A172 (cell line): Measurements from ENCODE around the gene KAT6B. TPM values are rescaled to one million over a fixed set of nuclear protein-coding genes. Genes with fewer than 3 reads are reported as not detected.
"Not testable (repeated sequence)": the region's sequence is repeated elsewhere in the genome, so short reads cannot be mapped to it uniquely, and the experiment has no call there.

Experiments
- DNase-seq: peaks from one replicate; pipeline ENCODE4 v3.0.0-alpha.2; 2015; ENCODE audit warnings: low spot score
- total RNA-seq: library from RNA; depleted of rRNA; stranded (reverse); fragments of >200 nt; shearing (Covaris generic); gene quantifications from 2 replicates; pipeline ENCODE4 v1.2.3, GENCODE V29; 2014

KAT6B gene
- total RNA-seq, 1 experiment from 2014 or later, result 8.0 TPM

- no peak for DNase-seq
These were observed 63.2 kb downstream of the KAT6B start for GRCh38 chr10:74889662-74889998.

DNA sequence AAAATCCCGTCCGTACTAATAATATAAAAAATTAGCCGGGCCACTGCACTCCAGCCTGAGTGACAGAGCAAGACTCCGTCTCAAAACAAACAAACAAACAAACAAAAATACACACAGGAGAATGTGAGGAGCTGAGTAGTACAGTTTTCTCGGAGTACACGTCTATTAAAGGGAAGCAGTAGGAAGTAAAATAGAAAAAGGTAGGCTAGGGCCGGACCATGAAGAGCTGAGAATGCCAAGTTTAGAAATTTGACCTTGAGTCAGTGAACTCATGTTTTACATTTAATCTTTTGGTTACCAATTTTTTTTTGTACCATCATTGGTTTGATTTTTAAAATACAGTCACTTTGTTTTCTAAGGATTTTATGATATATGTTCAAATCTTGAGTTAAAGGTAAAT lies 64.1 kb downstream of the KAT6B start:
- no peak for DNase-seq

DNA sequence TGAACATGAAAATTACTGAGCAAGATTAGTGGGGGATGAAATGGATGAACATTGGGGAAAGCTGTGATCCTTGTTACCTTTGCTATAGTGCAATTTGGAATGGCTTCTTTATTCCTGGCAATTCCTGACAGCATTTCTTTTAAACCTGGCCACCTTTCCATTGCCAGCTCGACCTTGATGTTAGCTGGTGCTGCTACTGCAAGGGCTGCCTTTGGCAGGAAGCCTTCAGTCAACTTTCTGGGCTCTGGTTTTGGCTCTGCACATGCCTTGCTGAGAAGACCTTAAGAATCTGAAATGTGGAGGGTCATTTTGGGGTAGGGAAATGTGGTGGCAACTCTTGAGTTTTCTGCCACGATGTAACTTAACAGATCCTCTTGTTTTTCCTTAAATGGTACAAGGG lies 64.7 kb downstream of the KAT6B start:
- DNase-seq, result no peak

DNA sequence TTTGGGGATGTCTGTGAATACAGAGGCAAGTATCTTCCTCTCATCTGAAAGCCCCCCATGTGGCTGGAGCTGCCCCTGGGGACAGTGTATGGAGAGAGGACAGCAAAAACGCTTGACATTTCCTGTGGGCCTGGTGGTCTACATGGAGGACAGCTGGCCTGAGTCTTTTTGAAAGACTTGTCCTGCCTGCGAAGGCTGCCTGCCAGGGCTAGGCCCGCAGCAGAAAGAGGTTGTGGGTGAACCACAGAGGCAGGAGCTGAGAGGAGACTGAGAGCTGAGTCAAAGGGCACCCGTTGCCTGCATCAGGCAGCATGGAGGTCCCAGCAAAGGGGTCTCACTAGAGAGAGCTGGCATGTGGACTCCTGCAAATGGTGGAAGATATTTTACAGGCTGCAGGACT lies 66.4 kb downstream of the KAT6B start:
- no peak for DNase-seq

GRCh38 chr10:74893329-74893728 lies 66.9 kb downstream of the KAT6B start:
- DNase-seq, result not testable (repeated sequence)

DNA sequence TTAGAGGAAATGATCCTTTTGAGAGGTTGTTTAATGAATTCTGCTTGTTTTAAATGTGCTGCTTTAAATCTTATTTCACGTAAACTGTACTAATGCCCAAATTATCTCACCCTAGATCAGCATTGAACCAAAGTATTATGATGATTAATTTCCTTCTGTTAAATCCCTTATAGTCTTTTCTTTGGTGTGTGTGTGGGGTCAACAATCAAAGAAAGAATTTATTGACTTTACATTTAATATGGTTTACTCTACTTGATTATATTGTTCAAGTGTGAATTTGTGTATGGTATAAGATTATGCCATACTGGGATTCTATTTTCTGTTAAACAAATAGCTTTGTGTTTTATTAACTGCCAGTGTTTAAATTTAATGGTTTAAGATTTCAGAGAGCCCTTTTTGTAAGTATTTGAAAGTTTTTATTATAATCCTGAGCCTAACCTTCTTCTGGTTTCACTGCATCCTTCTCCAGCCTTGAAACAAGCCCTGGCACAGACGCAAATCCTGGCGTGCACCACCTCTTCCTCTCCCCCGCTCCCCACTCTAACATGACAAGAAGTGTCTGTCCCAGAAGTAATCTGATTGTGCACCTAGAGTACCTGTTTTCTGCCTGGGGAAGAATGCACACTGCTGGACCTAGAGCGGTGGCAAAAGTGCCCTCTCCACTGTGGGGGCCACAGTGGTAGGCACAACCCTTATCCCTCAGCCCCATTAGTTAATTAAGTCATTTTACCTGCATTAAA lies 70.6 kb downstream of the KAT6B start:
- DNase-seq, result no peak

DNA sequence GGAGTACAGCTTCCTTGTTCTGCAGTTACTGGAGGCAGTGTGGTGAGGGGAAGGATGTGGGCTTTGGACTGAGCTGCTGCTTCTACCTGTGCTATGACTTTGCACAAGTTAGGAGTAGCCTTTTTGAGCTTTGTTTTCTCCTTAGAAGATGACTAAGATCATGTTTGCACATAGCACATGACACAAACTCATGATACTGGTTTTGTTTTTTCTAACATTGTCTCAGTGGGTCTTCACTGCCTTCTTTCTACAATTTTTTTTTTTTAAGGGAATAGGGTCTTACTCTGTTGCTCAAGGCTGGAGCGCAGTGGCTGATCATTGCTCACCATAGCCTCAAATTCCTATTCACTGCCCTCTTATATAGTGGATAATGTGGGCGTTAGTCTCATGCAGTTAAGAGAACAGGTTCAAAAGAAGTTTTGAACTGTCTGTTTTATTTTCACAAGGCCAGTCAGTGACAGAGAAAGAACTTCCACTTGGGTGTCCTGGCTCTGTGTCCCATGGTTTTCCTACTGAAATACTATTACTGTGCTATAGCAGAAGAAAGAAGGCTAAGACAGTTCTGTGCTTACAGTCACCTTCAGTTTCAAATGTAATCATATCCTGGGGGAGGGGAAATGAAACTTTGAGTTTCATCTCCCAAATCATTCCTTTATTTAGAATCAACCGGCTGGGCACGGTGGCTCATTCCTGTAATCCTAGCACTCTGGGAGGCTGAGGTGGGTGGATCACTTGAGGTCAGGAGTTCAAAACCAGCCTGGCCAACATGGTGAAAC lies 72.0 kb downstream of the KAT6B start:
- peak; percentile 8 for DNase-seq

- DNase-seq, result no peak
These were observed 73.9 kb downstream of the KAT6B start for GRCh38 chr10:74900297-74900696.

DNA sequence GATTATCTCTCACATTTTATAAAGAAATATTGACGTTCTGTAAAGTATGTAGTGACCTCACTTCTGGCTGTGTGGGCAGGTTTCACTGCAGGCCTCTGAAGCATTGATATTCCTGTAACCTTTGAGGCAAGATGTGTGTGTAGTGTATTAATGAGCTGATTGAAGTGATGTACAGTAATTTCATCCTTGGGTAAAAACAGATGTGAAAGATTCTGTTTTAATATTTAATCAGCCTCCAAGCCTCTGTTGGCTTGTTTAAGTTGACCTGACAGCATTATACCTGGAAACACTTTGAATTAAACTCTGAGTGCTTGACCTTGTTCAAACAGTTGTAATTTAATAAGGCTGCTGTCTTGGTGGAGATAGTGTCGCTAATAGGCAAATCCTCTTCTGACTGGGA lies 74.9 kb downstream of the KAT6B start:
- no peak for DNase-seq

DNA sequence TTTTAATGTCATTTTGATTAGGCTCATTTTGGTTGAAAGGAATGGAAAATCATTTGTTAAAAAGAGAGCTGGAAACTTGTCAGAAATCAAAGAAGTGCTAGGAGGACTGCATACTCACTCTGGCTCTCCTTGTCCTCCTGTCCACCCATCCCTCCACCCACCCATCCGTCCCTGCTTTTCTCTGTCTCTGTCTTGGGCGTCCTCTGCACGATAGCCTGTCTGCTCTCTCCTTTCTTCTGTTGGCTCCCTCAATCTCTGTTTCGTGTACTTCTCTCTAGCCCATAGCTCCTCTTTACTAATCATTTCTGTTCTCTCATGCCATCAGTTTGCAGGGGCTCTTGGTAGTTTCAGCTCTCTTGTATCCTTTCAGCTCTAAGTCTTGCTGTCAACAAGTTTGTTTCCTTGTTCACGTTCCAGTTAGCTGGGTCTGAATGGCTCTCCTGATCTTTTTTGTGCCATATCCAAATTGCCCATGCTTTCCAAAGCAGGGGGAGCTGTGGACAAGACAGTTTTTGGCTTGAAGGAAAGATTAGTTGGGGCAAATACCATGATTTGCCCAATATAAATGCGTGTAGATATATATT lies 75.6 kb downstream of the KAT6B start:
- DNase-seq, result no peak

DNA sequence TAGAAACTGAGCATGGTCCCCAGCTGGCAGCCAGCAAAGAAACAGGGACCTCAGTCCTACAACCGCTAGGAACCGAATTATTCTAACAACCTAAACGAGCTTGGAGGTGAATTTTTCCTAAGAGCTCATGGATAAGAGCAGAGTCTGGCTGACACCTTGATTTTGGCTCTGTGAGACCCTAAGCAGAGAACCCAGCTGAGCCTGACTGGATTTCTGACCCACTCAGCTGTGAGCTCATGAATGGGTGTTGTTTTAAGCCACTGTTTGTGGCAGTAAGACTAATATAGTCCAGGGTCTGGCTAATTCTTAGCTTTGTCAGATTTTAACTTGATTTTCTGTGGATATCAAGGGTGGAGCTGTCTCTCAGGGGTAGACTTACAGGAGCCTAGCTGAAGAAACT lies 77.1 kb downstream of the KAT6B start:
- no peak for DNase-seq

DNA sequence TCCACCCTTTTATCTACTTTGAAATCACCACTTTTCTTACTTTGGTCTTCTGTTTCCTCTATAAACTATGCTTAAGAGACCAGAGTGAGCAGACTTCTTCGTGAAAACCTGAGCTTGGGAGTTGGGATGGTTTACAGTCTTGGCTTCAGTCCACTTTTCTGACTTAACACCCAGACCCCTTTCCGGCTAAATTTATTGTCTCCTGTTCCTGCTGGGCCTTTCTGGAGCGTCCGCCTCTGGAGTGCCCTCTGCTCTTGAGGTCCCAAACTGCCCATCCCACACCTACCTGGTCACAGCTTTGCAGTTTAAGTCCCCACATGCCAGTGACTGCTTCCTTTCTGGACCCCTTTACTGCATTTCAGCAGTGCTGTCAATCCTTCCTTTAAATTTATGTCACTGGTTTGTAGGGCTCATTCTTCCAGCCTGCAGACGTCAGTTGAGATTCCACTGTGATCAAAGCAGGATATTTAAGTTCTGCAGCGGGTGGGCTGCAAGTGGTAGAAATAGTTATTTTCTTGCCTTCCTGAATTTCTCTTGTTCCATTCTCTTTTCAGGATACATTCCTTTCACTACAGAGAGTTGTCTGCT lies 80.3 kb downstream of the KAT6B start:
- DNase-seq, result no peak

GRCh38 chr10:74909670-74910069 lies 83.3 kb downstream of the KAT6B start:
- peak; percentile 28 for DNase-seq

DNA sequence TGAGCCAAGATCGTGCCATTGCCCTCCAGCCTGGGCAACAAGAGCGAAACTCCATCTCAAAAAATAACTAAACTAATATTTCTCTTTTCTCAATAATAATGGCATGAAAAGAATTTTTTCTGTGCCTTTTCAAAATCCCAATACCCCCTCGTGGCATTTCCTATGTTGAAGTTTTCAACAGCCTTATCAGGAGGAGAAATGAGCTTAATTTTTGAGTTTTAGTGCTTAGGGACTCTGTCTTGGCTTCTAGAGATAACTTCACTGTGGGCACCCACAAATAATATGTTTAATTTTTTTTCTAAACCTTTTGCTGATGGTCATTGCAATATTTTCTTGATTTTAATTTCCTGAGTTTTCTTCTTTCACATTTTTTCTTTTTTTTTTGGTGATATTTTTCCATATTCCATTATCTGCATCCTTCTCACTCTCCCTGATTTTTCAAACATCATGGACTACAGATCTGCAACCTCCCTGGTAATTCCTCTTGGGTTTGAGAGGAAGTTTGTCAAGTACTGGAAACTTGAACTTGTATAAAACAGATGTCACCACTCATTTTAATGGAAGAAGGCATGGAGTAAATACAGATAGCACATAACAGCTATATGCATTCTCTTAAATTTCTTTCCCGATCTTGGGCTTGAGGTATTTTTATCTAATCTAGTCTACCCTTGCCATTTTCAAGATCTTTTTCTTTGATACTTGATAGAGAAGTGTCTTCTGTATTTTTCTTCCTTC lies 84.0 kb downstream of the KAT6B start:
- no peak for DNase-seq

DNA sequence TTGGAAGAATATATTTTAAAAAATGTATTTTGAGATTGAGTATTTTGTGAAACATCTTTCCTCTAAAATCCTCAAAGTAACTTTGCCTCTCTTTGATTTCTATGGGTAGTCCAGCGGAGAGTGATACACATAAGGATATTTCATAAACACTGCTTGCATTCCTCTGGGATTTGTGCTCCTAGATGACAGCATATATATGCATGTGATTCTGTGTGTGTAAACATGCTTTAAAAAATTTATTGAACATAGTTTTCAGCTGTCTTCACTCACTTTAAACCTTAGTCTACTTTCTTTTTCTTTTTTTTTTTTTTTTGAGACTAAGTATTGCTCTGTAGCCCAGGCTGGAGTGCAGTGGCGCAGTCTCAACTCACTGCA lies 84.6 kb downstream of the KAT6B start:
- DNase-seq, result no peak

DNA sequence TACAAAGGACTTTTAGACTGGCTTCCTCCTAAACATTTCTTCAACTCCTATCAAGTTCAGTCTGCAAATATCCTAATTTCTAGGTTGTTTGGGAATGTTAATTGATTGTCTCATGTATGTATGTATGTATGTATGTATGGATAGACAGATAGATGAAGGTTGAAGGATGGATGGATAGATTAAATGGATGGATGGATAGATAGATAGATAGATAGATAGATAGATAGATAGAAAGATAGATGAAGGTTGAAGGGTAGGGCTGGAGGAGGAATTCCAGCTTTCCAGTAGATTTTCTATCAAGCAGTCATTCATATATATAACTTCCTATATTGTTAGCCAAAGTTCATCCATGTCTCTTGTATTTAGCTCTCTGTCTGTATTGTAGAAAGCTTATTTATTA lies 85.8 kb downstream of the KAT6B start:
- DNase-seq, result no peak

DNA sequence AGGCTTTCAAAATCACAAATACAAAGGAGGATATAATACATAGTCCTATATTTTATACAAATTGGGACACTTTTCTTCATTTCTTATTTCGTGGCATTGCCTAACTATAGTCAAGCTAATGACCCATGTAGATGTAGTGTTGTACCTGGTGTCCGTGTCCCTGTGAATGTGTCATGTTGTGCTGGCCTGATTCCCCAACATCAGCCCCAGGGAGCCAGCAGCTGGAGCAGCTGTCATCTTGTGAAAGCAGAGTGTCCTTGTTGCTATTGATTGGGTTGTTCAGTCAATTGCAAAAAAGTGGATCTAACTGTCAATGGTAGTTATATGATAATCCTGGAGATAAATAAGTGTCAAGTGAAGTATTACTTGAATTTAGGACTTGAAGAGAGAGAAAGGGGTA lies 86.3 kb downstream of the KAT6B start:
- no peak for DNase-seq

DNA sequence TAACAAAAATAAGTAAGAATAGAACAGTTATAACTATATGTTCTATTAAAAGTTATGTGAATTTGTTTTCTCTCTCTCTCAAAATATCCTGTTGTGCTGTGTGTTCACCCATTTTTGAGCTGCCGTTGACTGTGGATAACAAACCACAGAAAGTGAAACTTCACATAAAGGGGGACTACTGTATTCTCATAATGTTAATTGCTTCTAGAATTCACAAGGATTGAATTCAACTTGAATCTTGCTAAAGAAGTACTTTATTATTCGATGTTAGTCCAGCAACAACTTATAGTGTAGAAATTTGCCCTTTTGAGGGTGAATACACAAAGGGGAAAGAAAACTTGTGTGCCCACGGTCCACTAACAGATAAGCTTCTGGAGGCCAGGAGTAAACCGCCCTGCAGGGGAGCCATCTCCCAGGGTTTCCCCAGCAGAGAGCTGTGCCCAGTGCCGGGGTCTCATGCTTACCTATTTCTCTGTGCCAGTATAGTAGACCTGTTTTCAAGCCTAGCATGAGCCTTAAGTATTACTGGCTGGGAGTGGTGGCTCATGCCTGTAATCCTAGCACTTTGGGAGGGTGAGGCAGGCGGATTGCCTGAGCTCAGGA lies 87.1 kb downstream of the KAT6B start:
- DNase-seq, result no peak

DNA sequence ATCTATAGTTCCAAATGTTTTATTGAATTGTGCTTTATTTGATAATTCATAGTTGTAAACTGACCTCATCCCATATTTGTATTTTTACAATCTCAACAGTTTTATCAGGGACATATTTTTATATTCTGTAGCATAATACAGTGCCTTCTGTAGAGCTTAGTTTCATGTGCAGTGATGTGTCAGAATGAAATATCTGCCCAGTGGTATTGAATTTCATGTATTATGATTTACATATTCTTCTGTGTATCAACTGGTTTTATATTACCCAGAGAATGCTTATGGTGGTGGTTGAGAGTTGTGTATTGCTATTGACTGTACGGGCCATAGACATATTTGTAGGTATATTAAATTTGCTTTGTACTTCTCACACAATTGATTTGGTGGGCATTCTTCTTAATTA lies 89.9 kb downstream of the KAT6B start:
- no peak for DNase-seq

- DNase-seq, result peak; percentile 71
These were observed 91.2 kb downstream of the KAT6B start for GRCh38 chr10:74917481-74918077.

GRCh38 chr10:74919671-74920070 lies 93.3 kb downstream of the KAT6B start:
- DNase-seq, result no peak
